ENCODE measurements around the gene LRRC14B.

LRRC14B gene

DNA sequence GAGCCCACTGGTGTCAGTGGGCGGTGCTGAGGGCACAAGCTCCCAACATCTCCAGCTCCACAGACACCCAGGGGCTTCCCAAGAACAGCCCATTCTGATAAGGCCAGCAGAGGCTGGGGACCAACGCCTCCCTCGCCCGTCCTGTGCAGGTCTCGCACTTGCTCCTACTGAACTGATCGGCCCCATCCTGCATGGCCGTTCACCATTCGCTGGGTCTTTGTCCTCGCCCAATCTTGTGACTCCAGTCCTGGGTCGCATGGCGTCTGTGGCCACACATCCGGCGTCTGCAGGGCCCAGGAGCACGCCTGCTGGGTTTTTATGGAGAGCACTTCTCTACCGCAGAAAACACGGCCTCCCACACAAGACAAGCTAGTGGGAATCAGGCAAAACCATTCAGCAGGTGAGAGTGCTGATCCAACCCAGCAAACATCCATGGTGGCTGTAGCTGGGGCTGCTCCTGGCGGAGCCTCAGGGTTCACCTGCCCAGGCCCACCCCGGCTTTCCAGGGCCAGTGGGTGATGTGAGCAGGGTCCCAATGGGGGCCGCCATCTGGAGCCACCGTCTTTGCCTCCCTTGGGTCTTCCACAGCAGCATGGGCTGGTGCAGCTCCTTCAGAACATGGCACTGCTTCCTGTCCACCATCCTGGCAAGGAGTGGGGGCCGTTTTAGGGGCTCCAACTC, 7.4 kb downstream of the LRRC14B start:
- TF ChIP-seq, protein P1, sequence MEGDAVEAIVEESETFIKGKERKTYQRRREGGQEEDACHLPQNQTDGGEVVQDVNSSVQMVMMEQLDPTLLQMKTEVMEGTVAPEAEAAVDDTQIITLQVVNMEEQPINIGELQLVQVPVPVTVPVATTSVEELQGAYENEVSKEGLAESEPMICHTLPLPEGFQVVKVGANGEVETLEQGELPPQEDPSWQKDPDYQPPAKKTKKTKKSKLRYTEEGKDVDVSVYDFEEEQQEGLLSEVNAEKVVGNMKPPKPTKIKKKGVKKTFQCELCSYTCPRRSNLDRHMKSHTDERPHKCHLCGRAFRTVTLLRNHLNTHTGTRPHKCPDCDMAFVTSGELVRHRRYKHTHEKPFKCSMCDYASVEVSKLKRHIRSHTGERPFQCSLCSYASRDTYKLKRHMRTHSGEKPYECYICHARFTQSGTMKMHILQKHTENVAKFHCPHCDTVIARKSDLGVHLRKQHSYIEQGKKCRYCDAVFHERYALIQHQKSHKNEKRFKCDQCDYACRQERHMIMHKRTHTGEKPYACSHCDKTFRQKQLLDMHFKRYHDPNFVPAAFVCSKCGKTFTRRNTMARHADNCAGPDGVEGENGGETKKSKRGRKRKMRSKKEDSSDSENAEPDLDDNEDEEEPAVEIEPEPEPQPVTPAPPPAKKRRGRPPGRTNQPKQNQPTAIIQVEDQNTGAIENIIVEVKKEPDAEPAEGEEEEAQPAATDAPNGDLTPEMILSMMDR (IDR thresholded peaks at IDR 0.05; ENCODE audit: borderline replicate concordance, insufficient read depth, low read depth, low read length), result no peak
- no peak overlapping the region for H3K4me3 ChIP-seq (ENCODE audit: low read depth, low read length)

DNA sequence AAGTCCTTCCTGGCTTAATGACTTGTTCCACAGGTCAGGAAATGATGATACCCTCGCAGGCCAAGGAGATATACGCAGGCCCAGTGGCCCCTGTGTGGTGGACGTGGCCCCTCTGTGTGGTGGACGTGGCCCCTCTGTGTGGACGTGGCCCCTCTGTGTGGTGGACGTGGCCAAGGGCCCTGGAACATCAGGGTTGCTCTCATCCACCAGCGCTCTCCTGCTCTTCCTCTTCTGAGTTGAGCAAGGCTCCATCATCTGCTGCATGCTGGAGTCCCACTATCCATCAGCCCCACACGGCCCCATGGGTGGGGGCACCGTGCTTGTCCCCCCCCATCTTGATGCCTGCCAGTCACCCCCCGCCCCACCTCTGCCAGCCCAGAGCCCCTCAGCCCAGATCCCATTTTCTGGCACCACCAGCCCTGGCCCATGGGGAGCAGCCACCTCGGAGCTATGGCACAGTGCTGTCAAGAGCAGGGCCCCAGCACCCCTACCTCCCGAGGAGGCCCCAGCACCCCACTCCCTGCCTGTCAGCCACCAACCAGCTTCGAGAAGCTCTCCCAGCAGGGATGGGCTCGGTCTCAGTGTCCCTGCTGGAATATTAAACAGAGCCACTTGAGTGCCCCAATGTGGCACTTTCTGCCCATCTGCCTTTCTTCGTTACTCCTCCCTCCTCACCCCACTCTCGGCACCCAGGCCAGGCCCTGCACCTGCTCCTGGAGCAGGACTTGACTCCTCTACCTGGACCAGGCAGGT, 8.1 kb downstream of the LRRC14B start:
- TF ChIP-seq, protein P1 (IDR thresholded peaks at IDR 0.05; ENCODE audit: borderline replicate concordance, insufficient read depth, low read depth, low read length), result no peak
- no peak overlapping the region for H3K4me3 ChIP-seq (ENCODE audit: low read depth, low read length)

DNA sequence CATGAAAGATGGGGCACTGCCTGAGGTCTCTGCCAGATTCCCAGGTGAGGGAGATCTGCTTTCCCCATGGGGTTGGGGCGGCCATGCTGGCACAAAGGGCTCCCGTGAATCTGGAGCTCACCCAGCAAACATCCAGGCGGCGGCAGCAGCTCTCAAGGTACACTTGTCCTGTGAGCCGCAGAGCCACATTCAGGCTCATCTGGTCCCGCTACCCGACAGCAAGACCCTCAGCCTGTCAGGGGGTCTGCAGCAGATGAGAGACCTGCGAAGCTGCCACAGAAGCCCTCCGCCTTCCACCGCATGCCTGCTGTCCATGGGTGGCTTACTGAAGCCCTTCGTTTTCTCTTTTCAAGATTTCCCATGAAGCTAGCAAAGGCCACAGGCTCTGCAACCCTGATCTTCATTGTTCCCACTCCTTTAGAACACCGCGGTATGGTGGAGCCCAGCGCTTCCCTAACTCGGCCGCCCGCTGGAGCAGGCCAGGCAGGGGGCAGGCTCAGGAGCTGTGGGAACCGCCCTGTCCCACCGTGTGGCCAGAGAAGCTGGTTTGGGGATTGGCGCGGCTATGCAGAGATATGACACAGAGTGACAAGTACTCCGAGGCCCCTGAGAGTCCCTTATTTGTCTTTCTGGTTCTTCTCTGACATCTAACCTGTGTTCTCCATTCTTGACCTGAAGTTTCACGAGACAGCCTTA, 8.8 kb downstream of the LRRC14B start:
- no peak overlapping the region for H3K4me3 ChIP-seq (ENCODE audit: low read depth, low read length)
- TF ChIP-seq, protein P1 (IDR thresholded peaks at IDR 0.05; ENCODE audit: borderline replicate concordance, insufficient read depth, low read depth, low read length), result no peak

DNA sequence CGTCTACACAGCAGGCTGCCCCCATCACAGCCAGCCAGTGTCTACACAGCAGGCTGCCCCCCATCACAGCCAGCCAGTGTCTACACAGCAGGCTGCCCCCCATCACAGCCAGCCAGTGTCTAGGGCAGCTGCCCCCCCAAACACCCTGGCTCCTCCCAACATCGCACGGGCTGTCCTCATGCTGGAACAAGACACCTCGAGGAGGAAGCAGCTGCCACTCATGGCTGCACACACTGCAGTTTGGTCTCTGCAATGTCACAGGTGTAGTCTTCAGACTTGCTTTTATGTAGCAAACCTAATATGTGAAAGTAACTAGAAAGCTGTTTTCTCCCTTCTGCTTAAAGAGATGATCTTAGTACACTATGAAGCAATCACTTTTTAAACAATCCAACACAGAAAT, 9.7 kb downstream of the LRRC14B start:
- no peak overlapping the region for H3K4me3 ChIP-seq (ENCODE audit: low read depth, low read length)
- TF ChIP-seq, protein P1 (IDR thresholded peaks at IDR 0.05; ENCODE audit: borderline replicate concordance, insufficient read depth, low read depth, low read length), result no peak

DNA sequence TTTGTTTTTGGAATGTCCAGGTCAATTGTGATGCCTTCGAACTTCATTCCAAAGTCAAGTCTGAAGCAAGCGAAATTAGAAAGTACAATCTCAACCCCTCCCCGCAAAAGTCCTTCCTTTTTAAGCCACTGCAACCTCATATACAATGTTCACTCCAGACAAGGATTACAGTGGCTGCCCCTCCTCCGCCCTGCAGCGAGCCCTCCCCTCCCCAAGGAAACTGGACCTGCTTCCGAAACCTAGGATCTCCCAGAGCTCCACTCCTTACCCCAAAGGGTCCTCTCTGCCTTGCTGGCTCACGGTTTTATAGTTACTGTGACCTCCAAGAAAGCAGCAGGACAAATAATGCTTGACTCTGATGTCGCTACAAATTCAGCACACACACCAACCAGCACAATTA, 10.4 kb downstream of the LRRC14B start:
- H3K4me3 ChIP-seq (ENCODE audit: low read depth, low read length), result no peak overlapping the region
- TF ChIP-seq, protein P1 (IDR thresholded peaks at IDR 0.05; ENCODE audit: borderline replicate concordance, insufficient read depth, low read depth, low read length), result no peak

DNA sequence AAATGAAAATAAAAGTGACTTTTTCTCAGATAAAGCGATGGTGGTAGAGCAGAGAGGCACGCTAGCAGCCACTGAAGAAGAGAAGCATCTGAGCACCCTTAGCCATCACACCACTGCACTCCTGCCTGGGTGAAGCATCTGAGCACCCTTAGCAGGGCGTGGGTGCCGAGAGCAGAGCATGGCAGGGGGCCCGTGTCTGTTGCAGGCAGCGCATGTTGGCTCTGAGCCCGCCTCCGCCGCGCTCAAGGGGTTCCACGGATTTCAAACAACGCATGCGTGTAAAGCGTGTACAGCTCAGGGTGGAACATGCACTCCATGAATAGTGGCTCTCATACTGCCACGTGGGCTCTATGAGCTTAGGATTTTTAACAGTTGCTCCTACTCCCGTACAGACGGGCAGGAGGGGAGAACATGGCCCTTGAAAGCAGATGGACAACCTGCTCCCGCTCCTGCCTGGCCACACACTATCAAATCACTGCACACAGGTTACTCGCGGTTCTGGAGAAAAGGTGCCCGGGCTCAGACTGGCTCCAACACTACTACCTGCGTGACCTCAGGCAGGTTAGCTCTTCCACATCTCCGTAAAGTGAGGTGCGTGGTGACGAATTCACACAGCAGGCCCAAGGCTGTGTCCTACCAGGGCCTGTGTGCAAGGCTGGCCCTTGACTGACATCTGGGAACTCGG, 12.1 kb downstream of the LRRC14B start:
- no peak overlapping the region for H3K4me3 ChIP-seq (ENCODE audit: low read depth, low read length)
- TF ChIP-seq, protein P1 (IDR thresholded peaks at IDR 0.05; ENCODE audit: borderline replicate concordance, insufficient read depth, low read depth, low read length), result no peak
